Parathyroid adenoma (tissue), 2 donors: ENCODE data around the gene SLC13A5.
A peak's percentile ranks its signal among the peaks of the same experiment; 100 is the strongest.

ENCODE experiments used
- H2AFZ ChIP-seq: fragments of 300-600 bp; sonication (generic); one replicate; pipeline ENCODE4 v1.7.0; 2017; ENCODE audit warnings: antibody characterized with exemption, mild to moderate bottlenecking
- H3K27ac ChIP-seq: fragments of 300-600 bp; sonication (generic); one replicate; pipeline ENCODE4 v1.7.0; 2017
- H3K27me3 ChIP-seq: fragments of 300-600 bp; sonication (generic); one replicate; pipeline ENCODE4 v1.7.0; 2017; ENCODE audit warnings: low read length; ENCODE audit not compliant: control insufficient read depth, insufficient read depth
- H3K36me3 ChIP-seq: fragments of 300-600 bp; sonication (generic); one replicate; pipeline ENCODE4 v1.7.0; 2017; ENCODE audit warnings: low read length; ENCODE audit not compliant: control insufficient read depth, insufficient read depth
- H3K4me1 ChIP-seq: fragments of 300-600 bp; sonication (generic); one replicate; pipeline ENCODE4 v1.7.0; 2017; ENCODE audit warnings: control low read depth
- H3K4me2 ChIP-seq: fragments of 300-600 bp; sonication (generic); one replicate; pipeline ENCODE4 v1.7.0; 2017; ENCODE audit warnings: low read length
- H3K4me3 ChIP-seq: fragments of 300-600 bp; sonication (generic); one replicate; pipeline ENCODE4 v1.7.0; 2017; ENCODE audit warnings: low read depth, low read length
- H3K79me2 ChIP-seq: fragments of 300-600 bp; sonication (generic); one replicate; pipeline ENCODE4 v1.7.0; 2017; ENCODE audit warnings: control low read depth
- H3K9ac ChIP-seq: fragments of 300-600 bp; sonication (generic); one replicate; pipeline ENCODE4 v1.7.0; 2017; ENCODE audit warnings: mild to moderate bottlenecking
- H3K9me3 ChIP-seq: fragments of 300-600 bp; sonication (generic); one replicate; pipeline ENCODE4 v1.7.0; 2017; ENCODE audit warnings: low read length; ENCODE audit not compliant: control insufficient read depth
- CTCF ChIP-seq: fragments of 300-600 bp; sonication (generic); IDR thresholded peaks from one replicate; pipeline ENCODE4 v1.7.0; 2017; ENCODE audit warnings: antibody characterized with exemption, mild to moderate bottlenecking
- donor health status: primary hyperparathyroidism.

The SLC13A5 gene

GRCh38 chr17:6755731-6756184 lies 42.6 kb upstream of the SLC13A5 start, which contains the start of gene XAF1:
TSS of gene XAF1 (plus strand) at chr17:6756046. CDS start at chr17:6756079, 33 bp downstream.
- H3K36me3 ChIP-seq = no peaks in the 10 kb centered on the region
- peak within 1 kb of the TSS; percentile 42 for H3K4me3 ChIP-seq
- no peaks in the 10 kb centered on the region for H3K79me2 ChIP-seq
- peak within 1 kb of the TSS; percentile 14 for H3K4me2 ChIP-seq
- H3K27me3 ChIP-seq = no peaks in the 10 kb centered on the region
- H2AFZ ChIP-seq = no peak within 1 kb of the TSS
- H3K4me1 ChIP-seq = no peaks in the 10 kb centered on the region
- H3K9me3 ChIP-seq = no peaks in the 10 kb centered on the region
- no peak within 1 kb of the TSS for H3K9ac ChIP-seq
- TF ChIP-seq CTCF = no peak
- H3K27ac ChIP-seq = peak within 1 kb of the TSS; percentile 73

GRCh38 chr17:6755281-6755680 lies 42.1 kb upstream of the SLC13A5 start:
- H3K9ac ChIP-seq = no peak overlapping the region
- H2AFZ ChIP-seq = no peak overlapping the region
- H3K36me3 ChIP-seq = no peaks in the 10 kb centered on the region
- peak overlapping the region; percentile 14 for H3K4me2 ChIP-seq
- no peaks in the 10 kb centered on the region for H3K9me3 ChIP-seq
- H3K27ac ChIP-seq = peak overlapping the region; percentile 73
- no peak for TF ChIP-seq CTCF
- no peaks in the 10 kb centered on the region for H3K27me3 ChIP-seq
- peak overlapping the region; percentile 42 for H3K4me3 ChIP-seq
- no peaks in the 10 kb centered on the region for H3K4me1 ChIP-seq
- H3K79me2 ChIP-seq = no peaks in the 10 kb centered on the region

- no peak for TF ChIP-seq CTCF
- Histone ChIP-seq H3K79me2 (no peaks in the 10 kb centered on the region), H3K9ac (no peak overlapping the region), H2AFZ (no peak overlapping the region), H3K4me1 (no peaks in the 10 kb centered on the region), H3K4me2 (no peak overlapping the region), H3K36me3 (no peaks in the 10 kb centered on the region), H3K9me3 (no peaks in the 10 kb centered on the region), H3K27me3 (no peaks in the 10 kb centered on the region), H3K4me3 (no peak overlapping the region), H3K27ac (peak overlapping the region; percentile 62)
Measured at GRCh38 chr17:6753546-6753945, 40.4 kb upstream of the SLC13A5 start.

- H2AFZ ChIP-seq = no peak overlapping the region
- TF ChIP-seq CTCF = no peak
- no peak overlapping the region for H3K4me3 ChIP-seq
- H3K36me3 ChIP-seq = no peaks in the 10 kb centered on the region
- H3K9ac ChIP-seq = no peak overlapping the region
- no peaks in the 10 kb centered on the region for H3K9me3 ChIP-seq
- H3K27me3 ChIP-seq = no peaks in the 10 kb centered on the region
- H3K4me2 ChIP-seq = no peak overlapping the region
- H3K79me2 ChIP-seq = no peaks in the 10 kb centered on the region
- H3K4me1 ChIP-seq = no peaks in the 10 kb centered on the region
- H3K27ac ChIP-seq = peak overlapping the region; percentile 62
Measured at GRCh38 chr17:6753006-6753445, 39.9 kb upstream of the SLC13A5 start.
